H1 (cell line): Measurements from ENCODE around the gene LAX1. TPM values are rescaled to one million over a fixed set of nuclear protein-coding genes. Genes with fewer than 3 reads are reported as not detected.
"Not testable (repeated sequence)": the region's sequence is repeated elsewhere in the genome, so short reads cannot be mapped to it uniquely, and the experiment has no call there.

Source experiments
- CTCF ChIA-PET: fragments of 300-600 bp; sonication (Branson Sonifier 250); formaldehyde crosslinking; loops from one replicate; lab custom pipeline; 2021; ENCODE audit not compliant: partially characterized antibody; lab: Charles Lee
- POLR2A ChIA-PET: fragments of 300-600 bp; sonication (Branson Sonifier 250); formaldehyde crosslinking; loops from one replicate; lab custom pipeline; 2021; ENCODE audit warnings: inconsistent platforms; ENCODE audit not compliant: partially characterized antibody; lab: Charles Lee
- DNase-seq, 2 experiments: peaks; one replicate each; pipeline versions ENCODE4 v3.0.0 to v3.0.0-alpha.2; 2010 to 2022; ENCODE audit warnings: low spot score in 2 of 2, low read depth in 1 of 2, mixed read lengths in 1 of 2
- FAIRE-seq: peaks from 2 replicates; lab custom pipeline; 2011; peaks lifted over from hg19 to GRCh38; lab: Jason Lieb, UNC
- H2AFZ ChIP-seq: 2 replicates; pipeline ENCODE4 v1.8.1; 2012; ENCODE audit warnings: low read length, inconsistent platforms
- H2AK5ac ChIP-seq: 2 replicates; pipeline ENCODE4 v1.6.1; 2013; ENCODE audit warnings: low read depth, low read length
- H2BK120ac ChIP-seq: replicated peaks from 2 replicates; pipeline ENCODE3; 2013; ENCODE audit warnings: low read depth, low read length, inconsistent platforms
- H2BK12ac ChIP-seq: 2 replicates; pipeline ENCODE4 v1.6.1; 2013; ENCODE audit warnings: low read depth, low read length
- H2BK15ac ChIP-seq: 2 replicates; pipeline ENCODE4 v1.6.1; 2013; ENCODE audit warnings: low read length
- H2BK20ac ChIP-seq: 2 replicates; pipeline ENCODE4 v1.6.1; 2013; ENCODE audit warnings: low read length
- H2BK5ac ChIP-seq: 2 replicates; pipeline ENCODE4 v1.6.1; 2013; ENCODE audit warnings: low read depth, low read length
- H3K14ac ChIP-seq: 2 replicates; pipeline ENCODE4 v1.6.1; 2013; ENCODE audit warnings: inconsistent platforms; ENCODE audit not compliant: insufficient read length
- H3K18ac ChIP-seq: 2 replicates; pipeline ENCODE4 v1.6.1; 2013; ENCODE audit warnings: low read length; ENCODE audit errors: extremely low read depth
- H3K23ac ChIP-seq: 2 replicates; pipeline ENCODE4 v1.6.1; 2013; ENCODE audit warnings: inconsistent platforms; ENCODE audit not compliant: insufficient read length
- H3K23me2 ChIP-seq: 2 replicates; pipeline ENCODE4 v1.6.1; 2013; ENCODE audit warnings: low read depth, low read length
- H3K27ac ChIP-seq: 2 replicates; pipeline ENCODE4 v1.6.1; 2011; ENCODE audit warnings: low read depth, low read length, inconsistent platforms
- H3K27me3 ChIP-seq, 4 experiments: replicated peaks in 1 of 4; 1 replicate in 1 of 4; 2 replicates in 3 of 4; pipeline versions ENCODE4 v1.6.1 to v1.8.1; 2011 to 2013; ENCODE audit warnings: low read length in 3 of 4, mild to moderate bottlenecking in 3 of 4, inconsistent platforms in 2 of 4, mixed read lengths in 2 of 4, moderate library complexity in 1 of 4; ENCODE audit not compliant: control insufficient read depth in 3 of 4, insufficient read depth in 3 of 4; ENCODE audit errors: extremely low read depth in 1 of 4
- H3K36me3 ChIP-seq, 4 experiments: 2 replicates each; pipeline versions ENCODE4 v1.6.1 to v1.8.1; 2011 to 2013; ENCODE audit warnings: mild to moderate bottlenecking in 4 of 4, low read length in 3 of 4, moderate library complexity in 2 of 4, control low read depth in 1 of 4, inconsistent platforms in 1 of 4; ENCODE audit not compliant: insufficient read depth in 4 of 4, control insufficient read depth in 2 of 4
- H3K4ac ChIP-seq: replicated peaks from 2 replicates; pipeline ENCODE3; 2013; ENCODE audit warnings: low read length, low read depth, mixed read lengths, inconsistent platforms; ENCODE audit not compliant: insufficient read length
- H3K4me1 ChIP-seq, 4 experiments: replicated peaks in 1 of 4; 1 replicate in 1 of 4; 2 replicates in 3 of 4; pipeline versions ENCODE4 v1.6.1 to v1.8.1; 2011 to 2013; ENCODE audit warnings: low read length in 3 of 4, inconsistent platforms in 2 of 4, mixed read lengths in 1 of 4; ENCODE audit not compliant: insufficient read depth in 4 of 4, control insufficient read depth in 3 of 4
- H3K4me2 ChIP-seq, 2 experiments: 2 replicates each; pipeline versions ENCODE4 v1.6.1 to v1.8.1; 2011 to 2013; ENCODE audit warnings: low read depth in 2 of 2, low read length in 2 of 2, control low read depth in 1 of 2, inconsistent platforms in 1 of 2, mild to moderate bottlenecking in 1 of 2; ENCODE audit not compliant: insufficient read depth in 1 of 2
- H3K4me3 ChIP-seq, 4 experiments: fragments of 200-600, 300-600 bp in 1 of 4; sonication (generic), shearing (Covaris generic), sonication (Bioruptor Twin) in 1 of 4; 2 replicates each; pipeline versions ENCODE4 v1.5.1 to v1.8.1; 2011 to 2016; ENCODE audit warnings: low read length in 4 of 4, low read depth in 3 of 4, control low read depth in 2 of 4, inconsistent platforms in 2 of 4, mild to moderate bottlenecking in 2 of 4, mixed read lengths in 1 of 4, moderate library complexity in 1 of 4; ENCODE audit not compliant: insufficient read depth in 2 of 4; ENCODE audit errors: extremely low read depth in 1 of 4
- H3K56ac ChIP-seq: replicated peaks from 2 replicates; pipeline ENCODE3; 2013; ENCODE audit warnings: low read depth, mild to moderate bottlenecking, mixed read lengths, low read length, inconsistent platforms; ENCODE audit not compliant: insufficient read length
- H3K79me1 ChIP-seq: 2 replicates; pipeline ENCODE4 v1.6.1; 2013; ENCODE audit warnings: low read depth, low read length, control low read depth
- H3K79me2 ChIP-seq, 2 experiments: 2 replicates each; pipeline versions ENCODE4 v1.6.1 to v1.8.1; 2012 to 2013; ENCODE audit warnings: low read length in 2 of 2, mild to moderate bottlenecking in 2 of 2, inconsistent platforms in 1 of 2; ENCODE audit not compliant: insufficient read depth in 2 of 2, control insufficient read depth in 1 of 2
- H3K9ac ChIP-seq, 4 experiments: replicated peaks in 1 of 4; 1 replicate in 1 of 4; 2 replicates in 3 of 4; pipeline versions ENCODE4 v1.6.1 to v1.8.1; 2011 to 2013; ENCODE audit warnings: low read depth in 3 of 4, low read length in 3 of 4, control low read depth in 2 of 4, mild to moderate bottlenecking in 2 of 4, moderate library complexity in 2 of 4, inconsistent platforms in 1 of 4; ENCODE audit errors: extremely low read depth in 1 of 4
- H3K9me3 ChIP-seq, 2 experiments: 2 replicates each; pipeline versions ENCODE4 v1.6.1 to v1.8.1; 2012 to 2013; ENCODE audit warnings: mild to moderate bottlenecking in 2 of 2, moderate library complexity in 2 of 2, control low read depth in 1 of 2, inconsistent platforms in 1 of 2, low read depth in 1 of 2, low read length in 1 of 2, mixed read lengths in 1 of 2; ENCODE audit not compliant: insufficient read depth in 2 of 2
- H4K20me1 ChIP-seq, 2 experiments: replicated peaks in 1 of 2; 2 replicates each; pipeline versions ENCODE3 to v1.8.1; 2011 to 2013; ENCODE audit warnings: inconsistent platforms in 2 of 2, low read length in 2 of 2, mild to moderate bottlenecking in 1 of 2; ENCODE audit not compliant: insufficient read depth in 2 of 2, control insufficient read depth in 1 of 2
- H4K5ac ChIP-seq: 2 replicates; pipeline ENCODE4 v1.6.1; 2013; ENCODE audit warnings: low read length, low read depth, mixed read lengths, inconsistent platforms; ENCODE audit not compliant: insufficient read length
- H4K8ac ChIP-seq: 2 replicates; pipeline ENCODE4 v1.8.0; 2013; ENCODE audit warnings: mild to moderate bottlenecking, moderate library complexity, low read length, inconsistent platforms; ENCODE audit not compliant: insufficient read depth; ENCODE audit errors: extremely low read depth
- H4K91ac ChIP-seq: replicated peaks from 2 replicates; pipeline ENCODE3; 2013; ENCODE audit warnings: low read length, mixed read lengths, inconsistent platforms; ENCODE audit not compliant: insufficient read length
- SP4 ChIP-seq: IDR thresholded peaks from 2 replicates; pipeline ENCODE4 v1.6.1; 2012; ENCODE audit warnings: low read length, inconsistent platforms
- WGBS, 2 experiments: shearing (Covaris generic) in 1 of 2; methylation state at CpG; one replicate each; pipeline versions ENCODE4 v1.1.6 to v1.1.7; 2013 to 2015; ENCODE audit warnings: low lambda C conversion rate in 2 of 2, mixed read lengths in 2 of 2, inconsistent platforms in 1 of 2, low coverage in 1 of 2, missing lambda C conversion rate in 1 of 2; ENCODE audit not compliant: insufficient replicate concordance in 2 of 2, insufficient coverage in 1 of 2, insufficient read length in 1 of 2; ENCODE audit errors: extremely low coverage in 1 of 2, missing lambda C conversion rate in 1 of 2; 5-methylcytosine and 5-hydroxymethylcytosine counted together
- polyA plus RNA-seq, 7 experiments: library from polyadenylated mRNA; depleted of rRNA in 3 of 7; stranded (reverse) in 5 of 7; unstranded in 2 of 7; fragments of >200 nt in 5 of 7; fragments of 200-250 nt in 2 of 7; gene quantifications; 1 replicate in 5 of 7; 2 replicates in 1 of 7; 4 replicates in 1 of 7; pipeline versions ENCODE4 v1.2.1 to v1.2.3, GENCODE V29; 2011 to 2013; ENCODE audit warnings: missing spikeins in 2 of 7, mixed read lengths in 2 of 7
- total RNA-seq: library from RNA; stranded (reverse); fragmentation: NEBNext Ultra II Directional; extraction: Animal tissue kit (Norgen Biotek cat#: 25700); gene quantifications from 2 replicates; pipeline ENCODE4 v1.2.1, GENCODE V29; 2021

LAX1 gene
- total and polyA plus RNA-seq, 2 of the 8 experiments (the other 6 are each of a cell fraction or from before 2014, with no cell fraction given), result 0.11 TPM; not detected in 1

GRCh38 chr1:203760506-203760905, 4.5 kb upstream of the LAX1 start:
- Histone ChIP-seq H4K20me1 (no peaks in the 10 kb centered on the region), H3K23ac (no peak overlapping the region), H3K4me2 (no peak overlapping the region), H2BK20ac (no peak overlapping the region), H3K36me3 (no peaks in the 10 kb centered on the region), H2BK120ac (no peak overlapping the region), H2AK5ac (no peak overlapping the region), H3K27ac (no peak overlapping the region), H2BK5ac (no peak overlapping the region), H3K18ac (no peak overlapping the region), H2BK12ac (no peak overlapping the region), H3K27me3 (no peaks in the 10 kb centered on the region), H2AFZ (no peak overlapping the region), H2BK15ac (no peak overlapping the region), H3K9ac (no peak overlapping the region), H3K23me2 (no peaks in the 10 kb centered on the region), H3K79me1 (no peaks in the 10 kb centered on the region), H3K56ac (no peak overlapping the region), H3K14ac (no peak overlapping the region), H3K9me3 (no peaks in the 10 kb centered on the region), H3K4me1 (no peaks in the 10 kb centered on the region), H4K8ac (no peak overlapping the region), H3K4me3 (no peak overlapping the region), H4K91ac (no peak overlapping the region), H3K79me2 (no peaks in the 10 kb centered on the region), H3K4ac (no peak overlapping the region), H4K5ac (no peak overlapping the region)
- 96% methylated on average over 3 of the region's 3 CpGs; no CpG with 5 or more reads in 1 of the 2 experiments for WGBS, 2 experiments
- ChIA-PET CTCF (interaction anchor here (1.0 kb wide), 1 partner anchor 12 kb away, joined by 3 read pairs; no protein-coding TSS in a partner anchor), POLR2A (interaction anchor here (1.5 kb wide), 1 partner anchor 21 kb away, joined by 3 read pairs; no protein-coding TSS in a partner anchor)
- no peak for TF ChIP-seq SP4
- FAIRE-seq (no peak), DNase-seq (no peak)

- H3K4me3 ChIP-seq, H2BK15ac ChIP-seq, H2AK5ac ChIP-seq, H4K91ac ChIP-seq, H3K18ac ChIP-seq, H3K27ac ChIP-seq, H2BK5ac ChIP-seq, H4K20me1 ChIP-seq, FAIRE-seq, H4K8ac ChIP-seq, H3K4me1 ChIP-seq, H2AFZ ChIP-seq, H2BK20ac ChIP-seq, H3K23me2 ChIP-seq, CTCF ChIA-PET, H3K79me1 ChIP-seq, H3K14ac ChIP-seq, H4K5ac ChIP-seq, H3K23ac ChIP-seq, POLR2A ChIA-PET, H3K4me2 ChIP-seq, H3K9ac ChIP-seq, H3K79me2 ChIP-seq, DNase-seq, H3K36me3 ChIP-seq, H3K4ac ChIP-seq, H2BK120ac ChIP-seq, H3K9me3 ChIP-seq, H3K27me3 ChIP-seq, H3K56ac ChIP-seq, H2BK12ac ChIP-seq: not testable (repeated sequence)
- WGBS, 2 experiments, result 90% methylated on average over 7 of the region's 7 CpGs; no CpG with 5 or more reads in 1 of the 2 experiments
These were observed 3.0 kb upstream of the LAX1 start for GRCh38 chr1:203761958-203762357.
